Measurements from ENCODE around the gene EFCC1. TPM values are rescaled to one million over a fixed set of nuclear protein-coding genes. Genes with fewer than 3 reads are reported as not detected.

EFCC1 gene
- total and polyA plus RNA-seq, 2 of the 13 experiments (the other 11 are each of a cell fraction or from before 2014, with no cell fraction given), result not detected

- TF ChIP-seq BATF2 (CRISPR knock-in tag; IDR thresholded peaks at IDR 0.05), result no peak
- TF ChIP-seq MEIS1 (CRISPR knock-in tag; IDR thresholded peaks at IDR 0.05; ENCODE audit: borderline replicate concordance), result no peak
- TF ChIP-seq ZNF788 (CRISPR knock-in tag; IDR thresholded peaks at IDR 0.05; ENCODE audit: borderline replicate concordance), result no peak
- no peak for TF ChIP-seq DDIT3 (CRISPR knock-in tag; IDR thresholded peaks at IDR 0.05)
- no peak for TF ChIP-seq ZKSCAN8 (CRISPR knock-in tag; IDR thresholded peaks at IDR 0.05; ENCODE audit: borderline replicate concordance)
- no peak for TF ChIP-seq FOXO4 (CRISPR knock-in tag; conservative IDR thresholded peaks at IDR 0.05)
- no peak for TF ChIP-seq ZBTB7B (CRISPR knock-in tag; IDR thresholded peaks at IDR 0.05)
- no peak; the same call in 1 of the 2 replicates for TF ChIP-seq ZNF367 (CRISPR knock-in tag; IDR thresholded peaks at IDR 0.05; ENCODE audit: borderline replicate concordance)
- no peak for TF ChIP-seq ZNF556 (CRISPR knock-in tag; IDR thresholded peaks at IDR 0.05; ENCODE audit: borderline replicate concordance)
- no peak for TF ChIP-seq FOXK1 (CRISPR knock-in tag; IDR thresholded peaks at IDR 0.05; ENCODE audit: borderline replicate concordance, low read depth)
- TF ChIP-seq ZNF781 (CRISPR knock-in tag; IDR thresholded peaks at IDR 0.05; ENCODE audit: borderline replicate concordance, not compliant biosample characterization), result no peak
- TF ChIP-seq ZNF235 (CRISPR knock-in tag; IDR thresholded peaks at IDR 0.05; ENCODE audit: borderline replicate concordance), result no peak
- TF ChIP-seq ZNF609 (CRISPR knock-in tag; IDR thresholded peaks at IDR 0.05; ENCODE audit: borderline replicate concordance), result no peak
- peak; percentile 48; the same call in 1 of the 2 replicates for TF ChIP-seq AHR (CRISPR knock-in tag; IDR thresholded peaks at IDR 0.05)
- TF ChIP-seq TAF15 (IDR thresholded peaks at IDR 0.05; ENCODE audit: low read depth, low read length, poor library complexity, severe bottlenecking), result no peak
- no peak for TF ChIP-seq ZHX1 (CRISPR knock-in tag; IDR thresholded peaks at IDR 0.05; ENCODE audit: low read depth)
- TF ChIP-seq JDP2 (CRISPR knock-in tag; IDR thresholded peaks at IDR 0.05; ENCODE audit: borderline replicate concordance), result no peak
Measured at GRCh38 chr3:129003578-129004112, 2.5 kb downstream of the EFCC1 start (continued).

Data from HepG2 (cell line).